Fibroblast of pulmonary artery (primary cell): ENCODE data around the gene ARF5.

ENCODE experiments used
- DNase-seq: peaks from one replicate; pipeline ENCODE4 v3.0.0-alpha.2; 2010; ENCODE audit warnings: low read depth
- H3K4me3 ChIP-seq: replicated peaks from 2 replicates; pipeline ENCODE4 v1.5.1; 2011; ENCODE audit warnings: low read depth, mild to moderate bottlenecking, control low read depth, low read length, moderate library complexity
- TF ChIP-seq, protein P1 (sequence below): IDR thresholded peaks from 2 replicates; pipeline ENCODE4 v1.5.1; 2011; ENCODE audit warnings: mild to moderate bottlenecking, control low read depth, low read length, inconsistent platforms; ENCODE audit errors: missing control alignments

Gene ARF5

DNA sequence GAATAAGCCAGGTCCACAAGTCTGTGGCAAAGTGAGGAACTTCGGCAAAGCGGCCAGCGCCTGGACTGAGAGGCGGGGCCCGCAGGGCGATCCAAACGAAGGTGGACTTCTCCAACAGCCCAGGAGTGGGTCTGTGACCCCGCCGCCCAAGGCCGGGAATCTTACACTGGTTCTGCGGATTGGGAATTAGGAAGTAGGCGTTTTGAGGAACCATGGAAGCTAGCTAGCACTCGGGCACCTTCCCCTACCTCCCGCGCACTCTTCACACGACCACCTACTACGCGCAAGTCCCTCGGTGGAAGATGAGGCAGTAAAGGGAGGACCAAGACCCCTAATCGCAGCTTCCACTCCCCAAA lies 570 bp upstream of the ARF5 start:
- TF ChIP-seq, protein P1, sequence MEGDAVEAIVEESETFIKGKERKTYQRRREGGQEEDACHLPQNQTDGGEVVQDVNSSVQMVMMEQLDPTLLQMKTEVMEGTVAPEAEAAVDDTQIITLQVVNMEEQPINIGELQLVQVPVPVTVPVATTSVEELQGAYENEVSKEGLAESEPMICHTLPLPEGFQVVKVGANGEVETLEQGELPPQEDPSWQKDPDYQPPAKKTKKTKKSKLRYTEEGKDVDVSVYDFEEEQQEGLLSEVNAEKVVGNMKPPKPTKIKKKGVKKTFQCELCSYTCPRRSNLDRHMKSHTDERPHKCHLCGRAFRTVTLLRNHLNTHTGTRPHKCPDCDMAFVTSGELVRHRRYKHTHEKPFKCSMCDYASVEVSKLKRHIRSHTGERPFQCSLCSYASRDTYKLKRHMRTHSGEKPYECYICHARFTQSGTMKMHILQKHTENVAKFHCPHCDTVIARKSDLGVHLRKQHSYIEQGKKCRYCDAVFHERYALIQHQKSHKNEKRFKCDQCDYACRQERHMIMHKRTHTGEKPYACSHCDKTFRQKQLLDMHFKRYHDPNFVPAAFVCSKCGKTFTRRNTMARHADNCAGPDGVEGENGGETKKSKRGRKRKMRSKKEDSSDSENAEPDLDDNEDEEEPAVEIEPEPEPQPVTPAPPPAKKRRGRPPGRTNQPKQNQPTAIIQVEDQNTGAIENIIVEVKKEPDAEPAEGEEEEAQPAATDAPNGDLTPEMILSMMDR = no peak
- peak overlapping the region; percentile 90 for H3K4me3 ChIP-seq
- no peak for DNase-seq

DNA sequence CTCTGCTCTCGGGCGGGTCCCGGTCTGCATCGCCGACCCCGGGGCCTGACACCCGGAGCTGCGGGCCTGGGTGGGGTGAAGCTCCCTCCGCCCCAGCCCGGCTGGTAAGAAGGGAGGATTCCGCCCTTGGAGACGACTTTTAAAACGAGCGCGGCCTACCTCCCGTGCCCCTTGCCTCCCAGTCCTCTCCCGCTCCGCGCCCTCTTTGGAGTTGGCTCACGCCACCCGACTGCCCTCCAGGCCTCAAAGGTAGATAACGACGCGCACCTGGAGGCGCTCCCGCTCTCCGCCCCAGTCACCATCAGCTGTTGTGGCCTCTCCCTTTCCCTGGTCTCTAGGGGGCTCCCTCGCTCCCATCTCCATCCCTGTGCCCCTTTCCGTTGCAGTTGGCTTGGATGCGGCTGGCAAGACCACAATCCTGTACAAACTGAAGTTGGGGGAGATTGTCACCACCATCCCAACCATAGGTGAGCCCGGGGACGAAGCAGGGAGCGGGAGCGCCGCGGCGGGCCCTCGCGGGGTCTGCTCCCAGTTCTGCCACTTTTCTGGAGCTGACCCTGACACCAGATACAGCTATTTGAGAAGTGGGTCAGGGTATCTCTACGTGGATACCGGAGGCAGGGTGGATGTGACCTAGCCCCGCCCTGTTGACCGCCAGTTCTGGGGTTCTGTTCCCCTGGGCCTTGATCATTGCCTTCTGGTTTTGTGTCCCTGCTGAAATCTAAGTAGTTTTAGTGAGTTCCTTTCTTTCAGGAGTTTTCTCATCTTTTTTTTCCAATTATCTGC lies 679 bp downstream of the ARF5 start:
- TF ChIP-seq, protein P1 = peak; percentile 63
- DNase-seq = peak; percentile 46
- H3K4me3 ChIP-seq = peak overlapping the region; percentile 90

DNA sequence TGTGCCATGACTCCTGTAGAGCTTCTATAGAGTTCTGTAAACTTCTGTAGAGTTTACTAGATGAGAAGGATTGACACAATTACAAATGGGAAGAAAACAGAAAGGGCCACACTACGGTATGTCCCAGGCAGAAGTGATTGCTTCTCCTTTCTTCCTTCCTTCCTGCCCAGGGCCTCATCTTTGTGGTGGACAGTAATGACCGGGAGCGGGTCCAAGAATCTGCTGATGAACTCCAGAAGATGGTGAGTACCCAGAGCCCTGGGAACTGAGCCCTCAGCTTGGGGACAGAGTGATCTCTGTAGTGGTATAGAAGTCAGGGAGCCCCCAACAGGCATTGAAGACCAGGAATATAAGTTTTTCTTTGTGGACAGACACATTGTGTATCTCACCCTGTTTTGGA lies 1.7 kb downstream of the ARF5 start:
- no peak for DNase-seq
- TF ChIP-seq, protein P1 = no peak
- H3K4me3 ChIP-seq = no peak overlapping the region

GRCh38 chr7:127591189-127591588 lies 3.0 kb downstream of the ARF5 start:
- no peak overlapping the region for H3K4me3 ChIP-seq
- no peak for DNase-seq
- TF ChIP-seq, protein P1 = no peak

GRCh38 chr7:127591591-127591990 lies 3.4 kb downstream of the ARF5 start:
- TF ChIP-seq, protein P1 = no peak
- DNase-seq = no peak
- no peak overlapping the region for H3K4me3 ChIP-seq

DNA sequence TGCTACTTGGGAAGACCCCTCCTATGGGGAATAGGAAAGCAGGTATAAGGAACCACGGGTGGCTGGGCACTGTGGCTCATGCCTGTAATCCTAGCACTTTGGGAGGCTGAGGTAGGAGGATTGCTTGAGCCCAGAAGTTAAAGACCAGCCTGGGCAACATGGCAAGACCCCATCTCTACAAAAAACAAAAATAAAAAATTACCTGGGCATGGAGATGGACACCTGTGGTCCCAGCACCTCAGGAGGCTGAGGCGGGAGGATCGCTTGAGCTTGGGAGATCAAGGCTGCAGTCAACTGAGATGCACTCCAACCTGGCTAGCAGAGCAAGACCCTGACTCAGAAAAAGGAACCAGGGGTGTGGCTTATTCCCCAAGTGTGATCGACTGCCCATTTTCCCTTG lies 4.3 kb downstream of the ARF5 start:
- TF ChIP-seq, protein P1 = no peak
- H3K4me3 ChIP-seq = no peak overlapping the region
- no peak for DNase-seq

DNA sequence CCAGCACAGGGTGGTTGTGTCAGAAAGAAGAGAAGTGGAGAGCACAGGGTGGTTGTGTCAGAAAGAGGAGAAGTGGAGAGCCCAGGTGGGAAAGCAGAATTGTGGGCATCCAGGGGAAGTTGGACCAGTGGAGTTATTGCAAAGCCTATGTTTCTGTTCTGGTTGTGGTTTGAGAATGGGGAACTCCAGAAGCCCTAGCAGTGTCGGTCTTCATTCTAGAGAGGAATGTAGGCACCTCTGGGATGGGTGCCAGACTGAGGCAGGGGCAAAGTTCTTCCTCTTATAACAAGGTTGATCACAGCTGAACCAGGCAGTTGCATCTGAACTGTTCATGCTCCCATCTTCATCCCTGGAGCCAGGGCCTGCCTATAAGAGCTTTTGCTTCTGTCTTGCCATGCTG lies 6.3 kb downstream of the ARF5 start:
- DNase-seq = no peak
- TF ChIP-seq, protein P1 = no peak
- no peak overlapping the region for H3K4me3 ChIP-seq
